ENCODE measurements around the gene ATXN7L2. TPM values are rescaled to one million over a fixed set of nuclear protein-coding genes. Genes with fewer than 3 reads are reported as not detected.

Gene ATXN7L2
- total and polyA plus RNA-seq, 9 donors = 0.98 to 8.8 (median 6.5) TPM

DNA sequence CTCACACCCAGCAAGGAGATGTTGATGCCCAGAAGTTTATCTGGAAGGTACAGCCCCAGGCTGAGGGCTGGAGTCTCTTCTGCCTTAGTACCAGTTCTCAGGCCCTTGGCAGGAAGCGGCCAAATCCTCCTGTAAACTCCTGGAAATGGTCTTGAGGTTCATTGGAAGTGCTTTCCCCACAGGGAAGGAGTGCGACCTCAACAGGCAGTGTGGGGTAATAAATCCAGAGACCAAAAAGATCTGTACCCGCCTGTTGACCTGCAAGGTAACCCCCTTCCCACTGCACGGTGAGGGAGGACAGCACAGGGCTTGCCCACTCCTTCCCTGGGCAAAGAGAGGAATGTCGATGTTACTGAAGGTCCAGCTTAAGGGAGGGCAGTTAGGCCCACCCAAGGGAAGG lies 4.5 kb downstream of the ATXN7L2 start:
- no peak for DNase-seq
- 72 to 76% (median 75%) methylated on average over 5 of the region's 5 CpGs for WGBS, 3 donors
- no peak overlapping the region for H3K27ac ChIP-seq
- H3K27me3 ChIP-seq = no peaks in the 10 kb centered on the region
- H3K36me3 ChIP-seq = no peaks in the 10 kb centered on the region
- H3K9me3 ChIP-seq = no peaks in the 10 kb centered on the region
- TF ChIP-seq, protein P1, sequence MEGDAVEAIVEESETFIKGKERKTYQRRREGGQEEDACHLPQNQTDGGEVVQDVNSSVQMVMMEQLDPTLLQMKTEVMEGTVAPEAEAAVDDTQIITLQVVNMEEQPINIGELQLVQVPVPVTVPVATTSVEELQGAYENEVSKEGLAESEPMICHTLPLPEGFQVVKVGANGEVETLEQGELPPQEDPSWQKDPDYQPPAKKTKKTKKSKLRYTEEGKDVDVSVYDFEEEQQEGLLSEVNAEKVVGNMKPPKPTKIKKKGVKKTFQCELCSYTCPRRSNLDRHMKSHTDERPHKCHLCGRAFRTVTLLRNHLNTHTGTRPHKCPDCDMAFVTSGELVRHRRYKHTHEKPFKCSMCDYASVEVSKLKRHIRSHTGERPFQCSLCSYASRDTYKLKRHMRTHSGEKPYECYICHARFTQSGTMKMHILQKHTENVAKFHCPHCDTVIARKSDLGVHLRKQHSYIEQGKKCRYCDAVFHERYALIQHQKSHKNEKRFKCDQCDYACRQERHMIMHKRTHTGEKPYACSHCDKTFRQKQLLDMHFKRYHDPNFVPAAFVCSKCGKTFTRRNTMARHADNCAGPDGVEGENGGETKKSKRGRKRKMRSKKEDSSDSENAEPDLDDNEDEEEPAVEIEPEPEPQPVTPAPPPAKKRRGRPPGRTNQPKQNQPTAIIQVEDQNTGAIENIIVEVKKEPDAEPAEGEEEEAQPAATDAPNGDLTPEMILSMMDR (IDR thresholded peaks at IDR 0.05) = no peak
- TF ChIP-seq POLR2A (IDR thresholded peaks at IDR 0.05) = no peak
- no peak for TF ChIP-seq EP300 (IDR thresholded peaks at IDR 0.05)
- H3K4me1 ChIP-seq (ENCODE audit: insufficient read depth) = peaks cover 4% of the 10 kb centered on the region
- no peak overlapping the region for H3K4me3 ChIP-seq
- intact Hi-C loops (cut with DNase I) = no loop called here

DNA sequence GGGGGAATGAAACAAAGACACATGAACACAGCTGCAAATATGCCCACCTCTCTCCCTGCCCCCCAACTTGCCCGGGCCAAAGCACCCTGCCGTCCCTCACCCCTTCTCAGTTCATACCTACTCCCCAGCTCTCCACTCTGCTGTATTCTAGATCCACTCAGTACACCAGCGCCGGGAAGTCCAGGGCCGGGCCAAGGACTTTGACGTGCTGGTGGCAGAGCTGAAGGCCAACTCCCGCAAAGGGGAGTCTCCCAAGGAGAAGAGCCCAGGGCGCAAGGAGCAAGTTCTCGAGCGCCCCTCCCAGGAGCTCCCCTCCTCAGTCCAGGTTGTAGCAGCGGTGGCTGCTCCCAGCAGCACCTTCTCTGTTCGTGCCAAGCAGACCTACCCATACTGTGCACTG lies 5.0 kb downstream of the ATXN7L2 start:
- H3K4me3 ChIP-seq = no peak overlapping the region
- 85 to 87% (median 86%) methylated on average over 12 of the region's 12 CpGs for WGBS, 3 donors
- H3K9me3 ChIP-seq = no peaks in the 10 kb centered on the region
- DNase-seq = no peak
- no peak overlapping the region for H3K27ac ChIP-seq
- H3K27me3 ChIP-seq = no peaks in the 10 kb centered on the region
- no peaks in the 10 kb centered on the region for H3K36me3 ChIP-seq
- TF ChIP-seq, protein P1 (IDR thresholded peaks at IDR 0.05) = no peak
- TF ChIP-seq POLR2A (IDR thresholded peaks at IDR 0.05) (no peak), EP300 (IDR thresholded peaks at IDR 0.05) (no peak)
- intact Hi-C loops (cut with DNase I) = no loop called here
- H3K4me1 ChIP-seq (ENCODE audit: insufficient read depth) = peaks cover 4% of the 10 kb centered on the region

DNA sequence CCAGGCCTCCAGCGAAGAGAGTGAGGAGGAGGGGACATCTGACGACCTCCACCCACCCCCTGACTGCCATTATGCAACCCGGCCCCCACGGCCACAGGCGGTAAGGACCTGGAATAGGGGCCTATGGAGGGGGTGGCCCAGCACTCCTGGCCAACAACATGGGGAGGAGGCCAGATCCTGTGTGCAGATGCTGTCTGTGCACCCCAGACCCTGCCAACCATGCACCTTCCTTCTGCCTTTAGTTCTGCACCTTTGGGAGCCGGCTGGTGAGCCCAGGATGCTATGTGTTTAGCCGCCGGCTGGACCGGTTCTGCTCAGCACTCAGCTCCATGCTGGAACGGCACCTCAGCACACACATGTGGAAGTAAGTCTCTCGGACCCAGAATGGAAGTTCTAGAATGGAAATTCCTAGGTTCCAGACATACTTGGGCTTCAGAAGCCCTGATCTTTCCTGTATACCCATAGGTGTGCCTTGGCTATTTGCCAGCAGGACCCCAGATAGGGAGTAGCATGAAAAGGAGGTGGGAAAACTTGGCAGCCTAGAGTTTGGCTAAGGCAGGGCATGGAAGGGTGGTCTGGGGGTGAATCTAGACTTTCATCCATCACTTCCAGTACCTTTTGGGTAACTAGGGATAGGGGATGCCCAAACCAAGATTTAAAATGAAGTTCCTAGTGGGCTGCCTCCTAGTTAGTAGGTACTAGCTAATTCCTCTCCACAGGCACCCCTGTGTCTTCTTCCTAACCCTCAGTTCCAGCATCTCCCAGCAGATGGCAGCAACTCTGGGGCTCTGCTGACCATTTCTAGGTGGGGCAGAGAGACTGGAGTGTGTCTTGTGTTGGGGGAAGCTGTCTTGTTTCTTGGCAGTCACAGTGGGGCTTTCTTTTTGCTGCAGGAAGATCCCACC lies 6.6 kb downstream of the ATXN7L2 start:
- intact Hi-C loops (cut with DNase I) = loop anchor here (2.0 to 5.0 kb wide), 2 partner anchors 41 to 42 kb away; no protein-coding TSS in a partner anchor
- no peaks in the 10 kb centered on the region for H3K9me3 ChIP-seq
- WGBS, 3 donors = 80 to 89% (median 84%) methylated on average over 10 to 11 of the region's 11 CpGs
- DNase-seq = peak; percentile 64 to 77 (median 77)
- H3K4me1 ChIP-seq (ENCODE audit: insufficient read depth) = peaks cover 2% of the 10 kb centered on the region
- no peak overlapping the region for H3K27ac ChIP-seq
- H3K4me3 ChIP-seq = no peak overlapping the region
- no peak for TF ChIP-seq POLR2A (IDR thresholded peaks at IDR 0.05)
- no peak for TF ChIP-seq EP300 (IDR thresholded peaks at IDR 0.05)
- TF ChIP-seq, protein P1 (IDR thresholded peaks at IDR 0.05) = peak; percentile 53 to 72 (median 58)
- H3K36me3 ChIP-seq = no peaks in the 10 kb centered on the region
- no peaks in the 10 kb centered on the region for H3K27me3 ChIP-seq

DNA sequence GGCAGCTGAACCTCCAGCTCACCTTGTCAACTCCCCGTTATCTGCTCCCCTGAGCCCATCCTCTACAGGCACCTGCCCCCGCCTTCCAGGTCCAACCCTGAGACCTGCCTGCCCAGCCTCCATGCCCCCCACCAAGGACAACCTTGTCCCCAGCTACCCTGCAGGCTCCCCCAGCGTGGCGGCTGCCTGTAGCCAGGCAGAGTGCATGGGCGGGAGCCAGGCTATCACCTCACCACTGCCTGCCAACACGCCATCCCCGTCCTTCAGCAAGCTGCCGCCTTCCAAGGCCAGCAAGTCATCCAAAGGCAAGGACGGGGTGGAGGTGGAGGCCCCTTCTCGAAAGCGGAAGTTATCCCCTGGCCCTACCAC lies 7.2 kb downstream of the ATXN7L2 start:
- no peaks in the 10 kb centered on the region for H3K27me3 ChIP-seq
- TF ChIP-seq POLR2A (IDR thresholded peaks at IDR 0.05) (no peak), EP300 (IDR thresholded peaks at IDR 0.05) (no peak)
- TF ChIP-seq, protein P1 (IDR thresholded peaks at IDR 0.05) = no peak
- 84 to 89% (median 85%) methylated on average over 11 of the region's 11 CpGs for WGBS, 3 donors
- no peak for DNase-seq
- no peaks in the 10 kb centered on the region for H3K36me3 ChIP-seq
- intact Hi-C loops (cut with DNase I) = loop anchor here (2.0 to 5.0 kb wide), 2 partner anchors 40 to 41 kb away; no protein-coding TSS in a partner anchor
- H3K4me1 ChIP-seq (ENCODE audit: insufficient read depth) = peaks cover 2% of the 10 kb centered on the region
- H3K4me3 ChIP-seq = no peak overlapping the region
- H3K27ac ChIP-seq = no peak overlapping the region
- H3K9me3 ChIP-seq = no peaks in the 10 kb centered on the region
